ENCODE data around the gene FN1.

Gene FN1

GRCh38 chr2:215397632-215398341 lies 38.1 kb downstream of the FN1 start:
- no peaks in the 10 kb centered on the region for H3K79me2 ChIP-seq (ENCODE audit: control insufficient read depth, insufficient read depth, low read length)
- H3K9ac ChIP-seq (ENCODE audit: low read length), result no peak overlapping the region
- H3K36me3 ChIP-seq (ENCODE audit: control insufficient read depth, insufficient read depth, low read length), result peaks cover 16% of the 10 kb centered on the region
- no peak overlapping the region for H2AK5ac ChIP-seq (ENCODE audit: low read length)
- no peak overlapping the region for H3K18ac ChIP-seq (ENCODE audit: low read length)
- no peak overlapping the region for H4K5ac ChIP-seq (ENCODE audit: low read length)
- no peaks in the 10 kb centered on the region for H3K79me1 ChIP-seq (ENCODE audit: low read length)
- no peak overlapping the region for H3K4me3 ChIP-seq (ENCODE audit: low read length)
- H2BK15ac ChIP-seq (replicated peaks; ENCODE audit: low read depth), result no peak overlapping the region
- DNase-seq, result no peak
- no peak overlapping the region for H4K8ac ChIP-seq (ENCODE audit: low read depth, low read length)
- H2BK120ac ChIP-seq (ENCODE audit: low read depth, low read length), result no peak overlapping the region
- no peak overlapping the region for H2BK5ac ChIP-seq (ENCODE audit: low read length)
- H3K56ac ChIP-seq (ENCODE audit: low read length), result no peak overlapping the region
- H3K4me2 ChIP-seq (ENCODE audit: low read length), result no peak overlapping the region
- H3K23ac ChIP-seq (ENCODE audit: low read length), result no peak overlapping the region
- H3K4ac ChIP-seq (ENCODE audit: low read depth, low read length), result no peak overlapping the region
- no CpG with 5 or more reads among the region's 9 CpGs for WGBS (ENCODE audit: extremely low coverage, insufficient coverage, low lambda C conversion rate)
- H3K27ac ChIP-seq (ENCODE audit: low read depth, low read length), result no peak overlapping the region
- no peaks in the 10 kb centered on the region for H3K4me1 ChIP-seq (ENCODE audit: control insufficient read depth, low read depth, low read length)
- H3K27me3 ChIP-seq (ENCODE audit: insufficient read depth, low read length, poor library complexity), result no peaks in the 10 kb centered on the region

DNA sequence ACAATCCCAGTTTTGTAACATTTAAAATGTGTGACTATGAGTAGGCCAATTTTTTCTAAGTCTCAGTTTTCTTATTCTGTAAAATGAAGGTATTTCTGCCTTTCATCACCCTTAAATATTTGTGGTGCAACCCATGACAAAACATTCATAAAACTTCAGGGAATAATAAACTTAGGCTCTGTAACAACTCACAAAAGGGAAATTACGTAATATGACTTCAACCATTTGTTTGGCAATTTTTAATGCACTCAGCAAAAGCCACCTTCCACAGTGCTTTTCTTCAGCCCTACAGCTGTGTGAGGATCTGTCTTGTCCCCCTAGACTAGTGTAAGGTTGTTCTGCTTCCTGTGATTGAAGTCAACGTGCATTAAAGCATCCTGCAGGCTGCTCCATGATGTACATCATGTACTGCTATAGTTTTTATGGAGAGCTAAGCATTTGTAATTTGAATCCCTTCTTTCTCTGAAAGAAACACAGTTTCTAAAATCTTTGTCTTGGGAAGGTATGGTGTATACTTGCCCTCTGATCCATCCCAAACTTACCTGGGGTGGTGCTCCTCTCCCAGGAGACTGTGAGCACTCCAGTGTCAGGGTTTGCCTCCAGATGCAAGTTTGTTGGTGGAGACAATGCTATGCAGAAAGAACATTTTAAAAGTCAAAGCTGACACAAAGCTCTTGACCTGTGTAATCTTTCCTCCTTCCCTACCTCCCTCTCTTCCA lies 39.1 kb downstream of the FN1 start:
- no peak overlapping the region for H3K9ac ChIP-seq (ENCODE audit: low read length)
- no peak overlapping the region for H4K5ac ChIP-seq (ENCODE audit: low read length)
- H2BK120ac ChIP-seq (ENCODE audit: low read depth, low read length), result no peak overlapping the region
- H3K4ac ChIP-seq (ENCODE audit: low read depth, low read length), result no peak overlapping the region
- WGBS (ENCODE audit: extremely low coverage, insufficient coverage, low lambda C conversion rate), result no CpG with 5 or more reads among the region's 2 CpGs
- no peak overlapping the region for H3K27ac ChIP-seq (ENCODE audit: low read depth, low read length)
- no peak overlapping the region for H2BK15ac ChIP-seq (replicated peaks; ENCODE audit: low read depth)
- H3K27me3 ChIP-seq (ENCODE audit: insufficient read depth, low read length, poor library complexity), result no peaks in the 10 kb centered on the region
- no peak overlapping the region for H3K23ac ChIP-seq (ENCODE audit: low read length)
- no peaks in the 10 kb centered on the region for H3K4me1 ChIP-seq (ENCODE audit: control insufficient read depth, low read depth, low read length)
- H3K36me3 ChIP-seq (ENCODE audit: control insufficient read depth, insufficient read depth, low read length), result peaks cover 19% of the 10 kb centered on the region
- no peak overlapping the region for H3K4me2 ChIP-seq (ENCODE audit: low read length)
- H4K8ac ChIP-seq (ENCODE audit: low read depth, low read length), result no peak overlapping the region
- H2BK5ac ChIP-seq (ENCODE audit: low read length), result no peak overlapping the region
- H3K79me1 ChIP-seq (ENCODE audit: low read length), result no peaks in the 10 kb centered on the region
- H2AK5ac ChIP-seq (ENCODE audit: low read length), result no peak overlapping the region
- H3K56ac ChIP-seq (ENCODE audit: low read length), result no peak overlapping the region
- no peak overlapping the region for H3K4me3 ChIP-seq (ENCODE audit: low read length)
- no peaks in the 10 kb centered on the region for H3K79me2 ChIP-seq (ENCODE audit: control insufficient read depth, insufficient read depth, low read length)
- no peak for DNase-seq
- no peak overlapping the region for H3K18ac ChIP-seq (ENCODE audit: low read length)

GRCh38 chr2:215395687-215396460 lies 40.0 kb downstream of the FN1 start:
- no peak overlapping the region for H2BK120ac ChIP-seq (ENCODE audit: low read depth, low read length)
- WGBS (ENCODE audit: extremely low coverage, insufficient coverage, low lambda C conversion rate), result no CpG with 5 or more reads among the region's 5 CpGs

DNA sequence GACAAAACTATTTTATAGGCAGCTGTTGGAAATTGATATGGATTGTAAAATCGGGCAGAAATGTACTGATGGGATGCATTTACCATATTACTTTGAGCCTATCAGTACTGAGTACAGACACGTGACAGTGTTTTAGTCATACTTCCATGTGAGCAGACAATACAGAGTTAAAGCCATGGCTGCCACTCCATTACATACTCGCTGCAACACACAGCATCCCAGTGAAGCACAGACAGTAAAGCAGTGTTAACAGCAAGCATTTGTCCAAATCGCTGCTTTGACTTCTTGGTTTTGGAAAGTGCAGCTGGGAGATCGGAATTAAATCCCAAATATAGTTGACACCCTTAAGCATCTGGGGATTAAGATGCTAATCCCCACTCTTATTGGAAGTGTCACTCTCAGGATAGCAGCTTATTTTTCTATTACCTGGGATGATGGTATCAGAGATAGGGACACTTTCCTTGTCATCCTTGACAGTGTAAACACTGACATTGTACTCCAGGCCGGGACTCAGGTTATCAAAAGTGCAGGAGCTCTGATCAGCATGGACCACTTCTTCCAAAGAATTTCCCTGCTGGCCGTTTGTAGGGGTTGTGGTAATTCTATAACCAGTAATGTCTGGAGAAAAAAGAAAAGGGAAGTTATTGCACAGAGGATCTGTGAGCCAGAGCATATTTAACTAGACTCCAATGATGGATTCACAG lies 41.6 kb downstream of the FN1 start:
- H3K27ac ChIP-seq (ENCODE audit: low read depth, low read length), result no peak overlapping the region
- no peak overlapping the region for H3K9ac ChIP-seq (ENCODE audit: low read length)

More at GRCh38 chr2:215395687-215396460, 40.0 kb downstream of the FN1 start:
- H3K56ac ChIP-seq (ENCODE audit: low read length), result no peak overlapping the region
- H3K18ac ChIP-seq (ENCODE audit: low read length), result no peak overlapping the region
- no peak overlapping the region for H4K5ac ChIP-seq (ENCODE audit: low read length)
- no peaks in the 10 kb centered on the region for H3K4me1 ChIP-seq (ENCODE audit: control insufficient read depth, low read depth, low read length)
- no peak overlapping the region for H2BK5ac ChIP-seq (ENCODE audit: low read length)
- no peak overlapping the region for H3K9ac ChIP-seq (ENCODE audit: low read length)
- no peak overlapping the region for H2BK15ac ChIP-seq (replicated peaks; ENCODE audit: low read depth)
- H4K8ac ChIP-seq (ENCODE audit: low read depth, low read length), result no peak overlapping the region
- H3K36me3 ChIP-seq (ENCODE audit: control insufficient read depth, insufficient read depth, low read length), result peaks cover 22% of the 10 kb centered on the region
- H3K79me2 ChIP-seq (ENCODE audit: control insufficient read depth, insufficient read depth, low read length), result no peaks in the 10 kb centered on the region
- no peak overlapping the region for H3K23ac ChIP-seq (ENCODE audit: low read length)
- no peaks in the 10 kb centered on the region for H3K27me3 ChIP-seq (ENCODE audit: insufficient read depth, low read length, poor library complexity)
- no peak overlapping the region for H3K4me3 ChIP-seq (ENCODE audit: low read length)
- H3K27ac ChIP-seq (ENCODE audit: low read depth, low read length), result no peak overlapping the region
- H3K4ac ChIP-seq (ENCODE audit: low read depth, low read length), result no peak overlapping the region
- no peak overlapping the region for H2AK5ac ChIP-seq (ENCODE audit: low read length)
- H3K4me2 ChIP-seq (ENCODE audit: low read length), result no peak overlapping the region
- no peak for DNase-seq
- no peaks in the 10 kb centered on the region for H3K79me1 ChIP-seq (ENCODE audit: low read length)

GRCh38 chr2:215392687-215393270 lies 43.1 kb downstream of the FN1 start:
- no peak overlapping the region for H3K4ac ChIP-seq (ENCODE audit: low read depth, low read length)
- no peak overlapping the region for H2BK120ac ChIP-seq (ENCODE audit: low read depth, low read length)
- H3K18ac ChIP-seq (ENCODE audit: low read length), result no peak overlapping the region
- no peak overlapping the region for H4K8ac ChIP-seq (ENCODE audit: low read depth, low read length)
- no peak overlapping the region for H2AK5ac ChIP-seq (ENCODE audit: low read length)
- WGBS (ENCODE audit: extremely low coverage, insufficient coverage, low lambda C conversion rate), result no CpG with 5 or more reads among the region's 12 CpGs
- no peaks in the 10 kb centered on the region for H3K79me2 ChIP-seq (ENCODE audit: control insufficient read depth, insufficient read depth, low read length)
- H3K23ac ChIP-seq (ENCODE audit: low read length), result no peak overlapping the region
- H3K27ac ChIP-seq (ENCODE audit: low read depth, low read length), result no peak overlapping the region
- no peak overlapping the region for H2BK15ac ChIP-seq (replicated peaks; ENCODE audit: low read depth)
- H3K9ac ChIP-seq (ENCODE audit: low read length), result no peak overlapping the region
- no peak overlapping the region for H2BK5ac ChIP-seq (ENCODE audit: low read length)
- H3K27me3 ChIP-seq (ENCODE audit: insufficient read depth, low read length, poor library complexity), result no peaks in the 10 kb centered on the region
- no peaks in the 10 kb centered on the region for H3K79me1 ChIP-seq (ENCODE audit: low read length)
- H3K4me2 ChIP-seq (ENCODE audit: low read length), result no peak overlapping the region
- DNase-seq, result no peak
- no peak overlapping the region for H4K5ac ChIP-seq (ENCODE audit: low read length)
- H3K36me3 ChIP-seq (ENCODE audit: control insufficient read depth, insufficient read depth, low read length), result peaks cover 28% of the 10 kb centered on the region
- H3K56ac ChIP-seq (ENCODE audit: low read length), result no peak overlapping the region
- H3K4me3 ChIP-seq (ENCODE audit: low read length), result no peak overlapping the region
- H3K4me1 ChIP-seq (ENCODE audit: control insufficient read depth, low read depth, low read length), result no peaks in the 10 kb centered on the region

More for the DNA sequence above, 41.6 kb downstream of the FN1 start:
- Histone ChIP-seq H3K4me3 (ENCODE audit: low read length) (no peak overlapping the region), H2BK5ac (ENCODE audit: low read length) (no peak overlapping the region), H4K5ac (ENCODE audit: low read length) (no peak overlapping the region), H3K18ac (ENCODE audit: low read length) (no peak overlapping the region), H3K56ac (ENCODE audit: low read length) (no peak overlapping the region), H3K79me2 (ENCODE audit: control insufficient read depth, insufficient read depth, low read length) (no peaks in the 10 kb centered on the region), H2BK15ac (replicated peaks; ENCODE audit: low read depth) (no peak overlapping the region), H3K4ac (ENCODE audit: low read depth, low read length) (no peak overlapping the region), H3K79me1 (ENCODE audit: low read length) (no peaks in the 10 kb centered on the region), H3K4me1 (ENCODE audit: control insufficient read depth, low read depth, low read length) (no peaks in the 10 kb centered on the region), H3K36me3 (ENCODE audit: control insufficient read depth, insufficient read depth, low read length) (peaks cover 25% of the 10 kb centered on the region), H2AK5ac (ENCODE audit: low read length) (no peak overlapping the region), H2BK120ac (ENCODE audit: low read depth, low read length) (no peak overlapping the region), H3K23ac (ENCODE audit: low read length) (no peak overlapping the region), H4K8ac (ENCODE audit: low read depth, low read length) (no peak overlapping the region), H3K4me2 (ENCODE audit: low read length) (no peak overlapping the region), H3K27me3 (ENCODE audit: insufficient read depth, low read length, poor library complexity) (no peaks in the 10 kb centered on the region)
- DNase-seq, result no peak
- WGBS (ENCODE audit: extremely low coverage, insufficient coverage, low lambda C conversion rate), result no CpG with 5 or more reads among the region's 7 CpGs
